SU-DHL-6 (cell line): Measurements from ENCODE around the gene PRSS2.

ENCODE experiments used
- H2AFZ ChIP-seq: fragments of 200-600 bp; sonication (generic); 2 replicates; pipeline ENCODE4 v1.6.1; 2014; ENCODE audit warnings: low read depth, mild to moderate bottlenecking, moderate library complexity, mixed read lengths, antibody characterized with exemption, low read length; ENCODE audit not compliant: severe bottlenecking
- H3F3A ChIP-seq: fragments of 200-600 bp; shearing (Covaris generic); 2 replicates; pipeline ENCODE4 v1.6.0; 2016; ENCODE audit warnings: antibody characterized with exemption, mild to moderate bottlenecking; ENCODE audit not compliant: insufficient read depth
- H3K27ac ChIP-seq: fragments of 200-600 bp; sonication (generic); 2 replicates; pipeline ENCODE4 v1.5.1; 2016; ENCODE audit warnings: low read depth, mild to moderate bottlenecking, low read length, moderate library complexity, mixed read lengths
- H3K27me3 ChIP-seq: fragments of 200-600 bp; sonication (generic), shearing (Covaris generic); 2 replicates; pipeline ENCODE4 v1.6.0; 2014; ENCODE audit warnings: mild to moderate bottlenecking, low read length
- H3K36me3 ChIP-seq: fragments of 200-600 bp; sonication (generic); 2 replicates; pipeline ENCODE4 v1.6.1; 2014; ENCODE audit warnings: mild to moderate bottlenecking, low read length, mixed read lengths
- H3K4me2 ChIP-seq: fragments of 300-600, 200-600 bp; shearing (Covaris generic), sonication (generic); 2 replicates; pipeline ENCODE4 v1.6.0; 2014; ENCODE audit warnings: low read length, low read depth, mild to moderate bottlenecking; ENCODE audit not compliant: poor library complexity, severe bottlenecking
- H3K4me3 ChIP-seq: fragments of 200-600 bp; sonication (generic); 2 replicates; pipeline ENCODE4 v1.5.1; 2014; ENCODE audit warnings: antibody characterized with exemption, low read length, mild to moderate bottlenecking, mixed read lengths; ENCODE audit not compliant: insufficient read depth, poor library complexity, severe bottlenecking
- H3K79me2 ChIP-seq: fragments of 200-600 bp; sonication (generic); 2 replicates; pipeline ENCODE4 v1.6.1; 2014; ENCODE audit warnings: mild to moderate bottlenecking, low read length, moderate library complexity; ENCODE audit not compliant: insufficient read depth
- H3K9ac ChIP-seq: fragments of 200-600 bp; sonication (generic); 2 replicates; pipeline ENCODE4 v1.7.0; 2014; ENCODE audit warnings: mild to moderate bottlenecking, low read length
- H3K9me2 ChIP-seq: fragments of 200-600 bp; sonication (generic); replicated peaks from 2 replicates; pipeline ENCODE4 v1.6.1; 2014; ENCODE audit warnings: low read length; ENCODE audit not compliant: insufficient read depth
- H3K9me3 ChIP-seq: fragments of 200-600 bp; sonication (generic); 2 replicates; pipeline ENCODE4 v1.6.1; 2014; ENCODE audit warnings: low read length, mixed read lengths; ENCODE audit not compliant: insufficient read depth
- H4K20me1 ChIP-seq: fragments of 200-600 bp; sonication (generic); 2 replicates; pipeline ENCODE4 v1.6.1; 2014; ENCODE audit warnings: low read depth, mild to moderate bottlenecking, antibody characterized with exemption, low read length, moderate library complexity, mixed read lengths
- CTCF ChIP-seq: fragments of 200-600 bp; sonication (generic); IDR thresholded peaks from one replicate; pipeline ENCODE4 v1.5.1; 2017; ENCODE audit warnings: antibody characterized with exemption, mild to moderate bottlenecking, low read length, moderate library complexity; ENCODE audit not compliant: insufficient read depth, poor library complexity, severe bottlenecking
- EZH2phosphoT487 ChIP-seq: fragments of 200-600 bp; sonication (generic), shearing (Covaris generic); conservative IDR thresholded peaks from 2 replicates; pipeline ENCODE4 v1.6.1; 2018; ENCODE audit warnings: mild to moderate bottlenecking, antibody characterized with exemption, low read length, moderate library complexity, mixed read lengths

PRSS2 gene

GRCh38 chr7:142790056-142790455 lies 19.3 kb downstream of the PRSS2 start:
- no peaks in the 10 kb centered on the region for H3K79me2 ChIP-seq

GRCh38 chr7:142790555-142790954 lies 19.8 kb downstream of the PRSS2 start:
- Histone ChIP-seq H4K20me1 (no peaks in the 10 kb centered on the region), H3K9me2 (no peaks in the 10 kb centered on the region), H3K79me2 (no peaks in the 10 kb centered on the region), H3K9ac (no peak overlapping the region), H3F3A (no peaks in the 10 kb centered on the region), H3K4me3 (no peak overlapping the region), H2AFZ (no peak overlapping the region), H3K4me2 (no peak overlapping the region), H3K36me3 (no peaks in the 10 kb centered on the region), H3K27ac (no peak overlapping the region), H3K9me3 (no peaks in the 10 kb centered on the region), H3K27me3 (no peaks in the 10 kb centered on the region)
- TF ChIP-seq EZH2phosphoT487 (no peak), CTCF (no peak)

More at GRCh38 chr7:142790056-142790455, 19.3 kb downstream of the PRSS2 start:
- Histone ChIP-seq H3K27ac (no peak overlapping the region), H3K4me2 (no peak overlapping the region), H3K9ac (no peak overlapping the region), H3F3A (no peaks in the 10 kb centered on the region), H3K27me3 (no peaks in the 10 kb centered on the region), H3K36me3 (no peaks in the 10 kb centered on the region), H4K20me1 (no peaks in the 10 kb centered on the region), H2AFZ (no peak overlapping the region), H3K9me3 (no peaks in the 10 kb centered on the region), H3K4me3 (no peak overlapping the region), H3K9me2 (no peaks in the 10 kb centered on the region)
- TF ChIP-seq CTCF (no peak), EZH2phosphoT487 (no peak)

- Histone ChIP-seq H3K27me3 (no peaks in the 10 kb centered on the region), H3K36me3 (no peaks in the 10 kb centered on the region), H3K4me3 (no peak overlapping the region), H3K9me3 (no peaks in the 10 kb centered on the region), H3K9ac (no peak overlapping the region), H3K4me2 (no peak overlapping the region), H4K20me1 (no peaks in the 10 kb centered on the region), H3K27ac (no peak overlapping the region), H3F3A (no peaks in the 10 kb centered on the region), H3K79me2 (no peaks in the 10 kb centered on the region), H3K9me2 (no peaks in the 10 kb centered on the region), H2AFZ (no peak overlapping the region)
- TF ChIP-seq EZH2phosphoT487 = no peak
- no peak for TF ChIP-seq CTCF
Observed at GRCh38 chr7:142791502-142791901, 20.7 kb downstream of the PRSS2 start.
